Measurements from ENCODE around the gene DGAT2. TPM values are rescaled to one million over a fixed set of nuclear protein-coding genes. Genes with fewer than 3 reads are reported as not detected.

DGAT2 gene
- total and polyA plus RNA-seq, 4 donors = 57.2 to 152 (median 108) TPM

DNA sequence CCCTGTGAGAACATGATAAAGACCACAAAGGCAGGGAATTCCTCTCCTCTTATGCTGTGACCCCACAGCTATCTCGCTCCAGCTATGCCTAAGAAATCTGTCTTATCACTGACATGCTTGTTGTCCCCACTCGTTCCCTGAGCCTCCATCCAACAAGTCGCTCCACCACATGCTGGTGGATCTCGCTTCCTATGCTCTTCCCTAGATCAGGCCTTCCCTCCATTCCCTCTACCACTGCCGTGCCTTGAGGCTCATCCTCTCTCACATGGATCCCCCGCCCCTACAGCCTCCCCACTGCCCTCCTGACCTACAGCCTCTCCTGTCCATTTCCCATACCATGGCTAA, 1.4 kb upstream of the DGAT2 start:
- Histone ChIP-seq H3K36me3 (ENCODE audit: control insufficient read depth in 4 of 4, insufficient read depth in 3 of 4, low read depth in 1 of 4, low read length in 3 of 4) (no peaks in the 10 kb centered on the region), H3K4me3 (ENCODE audit: low read depth in 1 of 3, low read length in 3 of 3) (no peak overlapping the region), H3K27me3 (ENCODE audit: control insufficient read depth in 4 of 4, insufficient read depth in 4 of 4, low read length in 3 of 4) (no peaks in the 10 kb centered on the region), H3K9me3 (ENCODE audit: control insufficient read depth in 4 of 4, low read length in 3 of 4) (no peaks in the 10 kb centered on the region), H3K9ac (ENCODE audit: low read depth in 1 of 2, low read length in 2 of 2) (no peak overlapping the region), H3K4me1 (ENCODE audit: control insufficient read depth in 4 of 4, insufficient read depth in 4 of 4, low read length in 3 of 4) (peaks cover 4 to 53% (median 44%) of the 10 kb centered on the region in 4 donors), H3K27ac (ENCODE audit: low read depth in 1 of 2, low read length in 2 of 2) (no peak overlapping the region)
- TF ChIP-seq EGR1 (IDR thresholded peaks at IDR 0.05; ENCODE audit: low read depth in 2 of 2) (no peak), TAF1 (conservative IDR thresholded peaks at IDR 0.05) (no peak), YY1 (IDR thresholded peaks at IDR 0.05) (no peak), HNF4A (conservative IDR thresholded peaks at IDR 0.05) (no peak), SP1 (IDR thresholded peaks at IDR 0.05) (no peak), RXRA (IDR thresholded peaks at IDR 0.05) (no peak), NR2F2 (IDR thresholded peaks at IDR 0.05) (no peak), GABPA (IDR thresholded peaks at IDR 0.05 in 1 of 2, conservative IDR thresholded peaks at IDR 0.05 in 1 of 2) (no peak), FOXA2 (IDR thresholded peaks at IDR 0.05) (no peak)
- TF ChIP-seq, protein P1, sequence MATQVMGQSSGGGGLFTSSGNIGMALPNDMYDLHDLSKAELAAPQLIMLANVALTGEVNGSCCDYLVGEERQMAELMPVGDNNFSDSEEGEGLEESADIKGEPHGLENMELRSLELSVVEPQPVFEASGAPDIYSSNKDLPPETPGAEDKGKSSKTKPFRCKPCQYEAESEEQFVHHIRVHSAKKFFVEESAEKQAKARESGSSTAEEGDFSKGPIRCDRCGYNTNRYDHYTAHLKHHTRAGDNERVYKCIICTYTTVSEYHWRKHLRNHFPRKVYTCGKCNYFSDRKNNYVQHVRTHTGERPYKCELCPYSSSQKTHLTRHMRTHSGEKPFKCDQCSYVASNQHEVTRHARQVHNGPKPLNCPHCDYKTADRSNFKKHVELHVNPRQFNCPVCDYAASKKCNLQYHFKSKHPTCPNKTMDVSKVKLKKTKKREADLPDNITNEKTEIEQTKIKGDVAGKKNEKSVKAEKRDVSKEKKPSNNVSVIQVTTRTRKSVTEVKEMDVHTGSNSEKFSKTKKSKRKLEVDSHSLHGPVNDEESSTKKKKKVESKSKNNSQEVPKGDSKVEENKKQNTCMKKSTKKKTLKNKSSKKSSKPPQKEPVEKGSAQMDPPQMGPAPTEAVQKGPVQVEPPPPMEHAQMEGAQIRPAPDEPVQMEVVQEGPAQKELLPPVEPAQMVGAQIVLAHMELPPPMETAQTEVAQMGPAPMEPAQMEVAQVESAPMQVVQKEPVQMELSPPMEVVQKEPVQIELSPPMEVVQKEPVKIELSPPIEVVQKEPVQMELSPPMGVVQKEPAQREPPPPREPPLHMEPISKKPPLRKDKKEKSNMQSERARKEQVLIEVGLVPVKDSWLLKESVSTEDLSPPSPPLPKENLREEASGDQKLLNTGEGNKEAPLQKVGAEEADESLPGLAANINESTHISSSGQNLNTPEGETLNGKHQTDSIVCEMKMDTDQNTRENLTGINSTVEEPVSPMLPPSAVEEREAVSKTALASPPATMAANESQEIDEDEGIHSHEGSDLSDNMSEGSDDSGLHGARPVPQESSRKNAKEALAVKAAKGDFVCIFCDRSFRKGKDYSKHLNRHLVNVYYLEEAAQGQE (IDR thresholded peaks at IDR 0.05) = no peak
- TF ChIP-seq, protein P2, sequence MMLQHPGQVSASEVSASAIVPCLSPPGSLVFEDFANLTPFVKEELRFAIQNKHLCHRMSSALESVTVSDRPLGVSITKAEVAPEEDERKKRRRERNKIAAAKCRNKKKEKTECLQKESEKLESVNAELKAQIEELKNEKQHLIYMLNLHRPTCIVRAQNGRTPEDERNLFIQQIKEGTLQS (IDR thresholded peaks at IDR 0.05) = no peak
- TF ChIP-seq, protein P3, sequence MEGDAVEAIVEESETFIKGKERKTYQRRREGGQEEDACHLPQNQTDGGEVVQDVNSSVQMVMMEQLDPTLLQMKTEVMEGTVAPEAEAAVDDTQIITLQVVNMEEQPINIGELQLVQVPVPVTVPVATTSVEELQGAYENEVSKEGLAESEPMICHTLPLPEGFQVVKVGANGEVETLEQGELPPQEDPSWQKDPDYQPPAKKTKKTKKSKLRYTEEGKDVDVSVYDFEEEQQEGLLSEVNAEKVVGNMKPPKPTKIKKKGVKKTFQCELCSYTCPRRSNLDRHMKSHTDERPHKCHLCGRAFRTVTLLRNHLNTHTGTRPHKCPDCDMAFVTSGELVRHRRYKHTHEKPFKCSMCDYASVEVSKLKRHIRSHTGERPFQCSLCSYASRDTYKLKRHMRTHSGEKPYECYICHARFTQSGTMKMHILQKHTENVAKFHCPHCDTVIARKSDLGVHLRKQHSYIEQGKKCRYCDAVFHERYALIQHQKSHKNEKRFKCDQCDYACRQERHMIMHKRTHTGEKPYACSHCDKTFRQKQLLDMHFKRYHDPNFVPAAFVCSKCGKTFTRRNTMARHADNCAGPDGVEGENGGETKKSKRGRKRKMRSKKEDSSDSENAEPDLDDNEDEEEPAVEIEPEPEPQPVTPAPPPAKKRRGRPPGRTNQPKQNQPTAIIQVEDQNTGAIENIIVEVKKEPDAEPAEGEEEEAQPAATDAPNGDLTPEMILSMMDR (IDR thresholded peaks at IDR 0.05; ENCODE audit: low read depth, low read length, missing input control) = no peak
- TF ChIP-seq, protein P4, sequence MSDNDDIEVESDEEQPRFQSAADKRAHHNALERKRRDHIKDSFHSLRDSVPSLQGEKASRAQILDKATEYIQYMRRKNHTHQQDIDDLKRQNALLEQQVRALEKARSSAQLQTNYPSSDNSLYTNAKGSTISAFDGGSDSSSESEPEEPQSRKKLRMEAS (IDR thresholded peaks at IDR 0.05) = no peak
- DNase-seq (ENCODE audit: low spot score) = no peak
- WGBS = 97% methylated on average over 6 of the region's 6 CpGs

DNA sequence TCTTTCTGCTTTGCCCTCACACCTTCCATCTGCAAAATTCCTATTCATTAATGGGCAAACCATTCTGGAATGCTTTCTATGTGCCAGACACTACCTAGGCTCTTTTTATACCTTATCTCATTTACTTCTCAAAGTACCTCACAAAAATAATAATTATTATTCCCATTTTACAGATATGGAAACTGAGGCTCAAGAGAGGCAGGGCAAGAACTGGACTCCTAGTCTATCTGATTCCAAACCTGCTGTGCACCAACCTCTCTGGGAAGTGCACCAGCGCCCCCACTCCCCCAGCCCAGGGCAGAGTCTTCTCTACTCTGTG, 826 bp upstream of the DGAT2 start:
- H3K36me3 ChIP-seq (ENCODE audit: control insufficient read depth in 4 of 4, insufficient read depth in 3 of 4, low read depth in 1 of 4, low read length in 3 of 4) = no peaks in the 10 kb centered on the region
- peak overlapping the region; percentile 85 to 92 for H3K27ac ChIP-seq (ENCODE audit: low read depth in 1 of 2, low read length in 2 of 2)
- no peak overlapping the region for H3K4me3 ChIP-seq (ENCODE audit: low read depth in 1 of 3, low read length in 3 of 3)
- TF ChIP-seq, protein P1 (IDR thresholded peaks at IDR 0.05) = no peak
- TF ChIP-seq TAF1 (conservative IDR thresholded peaks at IDR 0.05) (no peak), HNF4A (conservative IDR thresholded peaks at IDR 0.05) (peak in 1 of 2 donors; percentile 40)
- TF ChIP-seq, protein P2 (IDR thresholded peaks at IDR 0.05) = no peak
- TF ChIP-seq, protein P5, sequence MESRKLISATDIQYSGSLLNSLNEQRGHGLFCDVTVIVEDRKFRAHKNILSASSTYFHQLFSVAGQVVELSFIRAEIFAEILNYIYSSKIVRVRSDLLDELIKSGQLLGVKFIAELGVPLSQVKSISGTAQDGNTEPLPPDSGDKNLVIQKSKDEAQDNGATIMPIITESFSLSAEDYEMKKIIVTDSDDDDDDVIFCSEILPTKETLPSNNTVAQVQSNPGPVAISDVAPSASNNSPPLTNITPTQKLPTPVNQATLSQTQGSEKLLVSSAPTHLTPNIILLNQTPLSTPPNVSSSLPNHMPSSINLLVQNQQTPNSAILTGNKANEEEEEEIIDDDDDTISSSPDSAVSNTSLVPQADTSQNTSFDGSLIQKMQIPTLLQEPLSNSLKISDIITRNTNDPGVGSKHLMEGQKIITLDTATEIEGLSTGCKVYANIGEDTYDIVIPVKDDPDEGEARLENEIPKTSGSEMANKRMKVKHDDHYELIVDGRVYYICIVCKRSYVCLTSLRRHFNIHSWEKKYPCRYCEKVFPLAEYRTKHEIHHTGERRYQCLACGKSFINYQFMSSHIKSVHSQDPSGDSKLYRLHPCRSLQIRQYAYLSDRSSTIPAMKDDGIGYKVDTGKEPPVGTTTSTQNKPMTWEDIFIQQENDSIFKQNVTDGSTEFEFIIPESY (IDR thresholded peaks at IDR 0.05) = no peak
- H3K27me3 ChIP-seq (ENCODE audit: control insufficient read depth in 4 of 4, insufficient read depth in 4 of 4, low read length in 3 of 4) = no peaks in the 10 kb centered on the region
- WGBS = 41% methylated on average over 1 of the region's 1 CpG
- no peaks in the 10 kb centered on the region for H3K9me3 ChIP-seq (ENCODE audit: control insufficient read depth in 4 of 4, low read length in 3 of 4)
- no peak overlapping the region for H3K9ac ChIP-seq (ENCODE audit: low read depth in 1 of 2, low read length in 2 of 2)
- no peak for DNase-seq (ENCODE audit: low spot score)
- peaks cover 4 to 53% (median 43%) of the 10 kb centered on the region in 4 donors for H3K4me1 ChIP-seq (ENCODE audit: control insufficient read depth in 4 of 4, insufficient read depth in 4 of 4, low read length in 3 of 4)

All from liver (tissue), 9 donors.